Tibial nerve (tissue), 4 donors: ENCODE data around the gene SHKBP1. TPM values are rescaled to one million over a fixed set of nuclear protein-coding genes. Genes with fewer than 3 reads are reported as not detected.

ENCODE experiments used
- DNase-seq, 2 donors: peaks; one replicate each; pipeline ENCODE4 v3.0.0-alpha.2; 2019; ENCODE audit warnings: low spot score in 2 of 2
- H3K27ac ChIP-seq, 4 donors: fragments of 200-600 bp; sonication (generic) in 3 of 4; one replicate each; pipeline ENCODE4 v1.5.1; 2017 to 2019; ENCODE audit warnings: mild to moderate bottlenecking in 1 of 4
- H3K27me3 ChIP-seq, 2 donors: fragments of 200-600 bp; sonication (generic) in 1 of 2; one replicate each; pipeline versions ENCODE4 v1.5.1 to v1.6.0; 2017 to 2019
- H3K36me3 ChIP-seq, 3 donors: fragments of 200-600 bp; sonication (generic); one replicate each; pipeline ENCODE4 v1.5.1; 2018 to 2019
- H3K4me1 ChIP-seq, 4 donors: fragments of 200-600 bp; sonication (generic) in 3 of 4; one replicate each; pipeline ENCODE4 v1.5.1; 2017 to 2019
- H3K4me3 ChIP-seq, 4 donors: fragments of 200-600 bp; sonication (generic) in 3 of 4; one replicate each; pipeline ENCODE4 v1.5.1; 2017 to 2019; ENCODE audit warnings: mild to moderate bottlenecking in 1 of 4, moderate library complexity in 1 of 4
- H3K9me3 ChIP-seq, 4 donors: fragments of 200-600 bp; sonication (generic) in 3 of 4; one replicate each; pipeline ENCODE4 v1.5.1; 2017 to 2019
- EP300 ChIP-seq, 2 donors: sonication (generic); formaldehyde crosslinking; IDR thresholded peaks; one replicate each; pipeline ENCODE4 v1.6.1; 2017; ENCODE audit warnings: antibody characterized with exemption in 2 of 2, mild to moderate bottlenecking in 1 of 2
- POLR2A ChIP-seq, 2 donors: fragments of 450-650 bp; IDR thresholded peaks; one replicate each; pipeline ENCODE4 v1.6.1; 2017; ENCODE audit warnings: antibody characterized with exemption in 2 of 2, mild to moderate bottlenecking in 2 of 2, moderate library complexity in 2 of 2
- WGBS, 2 donors: methylation state at CpG; one replicate each; pipeline ENCODE4 v1.1.5; 2018; 5-methylcytosine and 5-hydroxymethylcytosine counted together
- total RNA-seq, 4 donors: library from RNA; depleted of rRNA; stranded (reverse); fragments of >200 nt; gene quantifications; one replicate each; pipeline ENCODE4 v1.1.0, GENCODE V29; 2016
- TF ChIP-seq, protein P1 (sequence below), 5 experiments: fragments of 200-600 bp in 3 of 5; fragments of 450-650 bp in 2 of 5; sonication (generic) in 3 of 5; IDR thresholded peaks; one replicate each; pipeline ENCODE4 v1.5.1; 2016 to 2019; ENCODE audit warnings: antibody characterized with exemption in 5 of 5, mild to moderate bottlenecking in 3 of 5, moderate library complexity in 2 of 5

Gene SHKBP1, protein sequence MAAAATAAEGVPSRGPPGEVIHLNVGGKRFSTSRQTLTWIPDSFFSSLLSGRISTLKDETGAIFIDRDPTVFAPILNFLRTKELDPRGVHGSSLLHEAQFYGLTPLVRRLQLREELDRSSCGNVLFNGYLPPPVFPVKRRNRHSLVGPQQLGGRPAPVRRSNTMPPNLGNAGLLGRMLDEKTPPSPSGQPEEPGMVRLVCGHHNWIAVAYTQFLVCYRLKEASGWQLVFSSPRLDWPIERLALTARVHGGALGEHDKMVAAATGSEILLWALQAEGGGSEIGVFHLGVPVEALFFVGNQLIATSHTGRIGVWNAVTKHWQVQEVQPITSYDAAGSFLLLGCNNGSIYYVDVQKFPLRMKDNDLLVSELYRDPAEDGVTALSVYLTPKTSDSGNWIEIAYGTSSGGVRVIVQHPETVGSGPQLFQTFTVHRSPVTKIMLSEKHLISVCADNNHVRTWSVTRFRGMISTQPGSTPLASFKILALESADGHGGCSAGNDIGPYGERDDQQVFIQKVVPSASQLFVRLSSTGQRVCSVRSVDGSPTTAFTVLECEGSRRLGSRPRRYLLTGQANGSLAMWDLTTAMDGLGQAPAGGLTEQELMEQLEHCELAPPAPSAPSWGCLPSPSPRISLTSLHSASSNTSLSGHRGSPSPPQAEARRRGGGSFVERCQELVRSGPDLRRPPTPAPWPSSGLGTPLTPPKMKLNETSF
- total RNA-seq, result 100 to 1,000 TPM in 1 of 4 donors, 10 to 100 TPM in 3; 40.8 to 129 (median 51.2) TPM

DNA sequence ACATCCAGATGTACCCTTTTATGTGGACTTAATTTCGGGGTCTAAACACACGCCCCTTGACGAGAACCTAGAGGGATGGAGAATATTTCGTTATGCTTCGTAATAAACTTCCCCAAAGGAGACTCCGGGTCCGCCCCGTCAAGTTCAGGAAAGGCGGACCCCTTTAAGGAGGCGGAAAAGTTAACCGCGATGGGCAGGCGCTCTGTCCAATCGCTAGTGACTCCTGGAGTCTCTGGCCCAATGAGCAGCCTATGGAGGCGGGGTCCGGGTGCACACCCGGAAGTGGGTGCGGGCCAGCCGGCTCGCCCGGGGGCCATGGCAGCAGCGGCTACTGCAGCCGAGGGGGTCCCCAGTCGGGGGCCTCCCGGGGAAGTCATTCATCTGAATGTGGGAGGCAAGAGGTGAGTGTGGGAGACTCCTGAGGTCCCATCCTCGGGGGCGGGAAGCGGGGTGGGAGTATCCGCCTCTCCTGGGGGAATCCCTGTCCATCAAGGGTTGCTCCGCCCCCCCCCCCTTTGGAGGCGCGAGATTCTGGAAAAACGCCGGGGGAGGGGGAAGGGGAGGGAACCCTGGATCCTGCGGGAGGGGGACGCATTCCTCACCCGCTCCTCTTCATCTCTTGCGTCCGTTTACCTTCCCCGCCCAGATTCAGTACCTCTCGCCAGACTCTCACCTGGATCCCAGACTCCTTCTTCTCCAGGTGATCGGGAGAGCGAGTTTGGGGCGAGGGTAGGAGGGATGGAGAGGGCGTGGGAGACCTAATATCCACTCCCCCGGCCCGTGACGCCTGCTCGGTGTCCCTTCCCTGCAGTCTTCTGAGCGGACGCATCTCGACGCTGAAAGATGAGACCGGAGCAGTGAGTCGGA, at the start of gene SHKBP1:
TSS of gene SHKBP1 (plus strand) at position 289 of the 867 bp plus-strand sequence. CDS start at position 316, 27 bp downstream.
- Histone ChIP-seq H3K4me1 (peaks cover 0 to 25% (median 5%) of the 10 kb centered on the region in 4 donors), H3K9me3 (no peaks in the 10 kb centered on the region), H3K27me3 (no peaks in the 10 kb centered on the region), H3K27ac (peak within 1 kb of the TSS; percentile 60 to 88 (median 82)), H3K4me3 (peak within 1 kb of the TSS; percentile 60 to 84 (median 74)), H3K36me3 (peaks cover 0 to 18% (median 3%) of the 10 kb centered on the region in 3 donors)
- DNase-seq, result peak; percentile 89 to 93
- WGBS, 2 donors, result 1% methylated on average over 40 to 41 of the region's 55 CpGs
- TF ChIP-seq, protein P1, sequence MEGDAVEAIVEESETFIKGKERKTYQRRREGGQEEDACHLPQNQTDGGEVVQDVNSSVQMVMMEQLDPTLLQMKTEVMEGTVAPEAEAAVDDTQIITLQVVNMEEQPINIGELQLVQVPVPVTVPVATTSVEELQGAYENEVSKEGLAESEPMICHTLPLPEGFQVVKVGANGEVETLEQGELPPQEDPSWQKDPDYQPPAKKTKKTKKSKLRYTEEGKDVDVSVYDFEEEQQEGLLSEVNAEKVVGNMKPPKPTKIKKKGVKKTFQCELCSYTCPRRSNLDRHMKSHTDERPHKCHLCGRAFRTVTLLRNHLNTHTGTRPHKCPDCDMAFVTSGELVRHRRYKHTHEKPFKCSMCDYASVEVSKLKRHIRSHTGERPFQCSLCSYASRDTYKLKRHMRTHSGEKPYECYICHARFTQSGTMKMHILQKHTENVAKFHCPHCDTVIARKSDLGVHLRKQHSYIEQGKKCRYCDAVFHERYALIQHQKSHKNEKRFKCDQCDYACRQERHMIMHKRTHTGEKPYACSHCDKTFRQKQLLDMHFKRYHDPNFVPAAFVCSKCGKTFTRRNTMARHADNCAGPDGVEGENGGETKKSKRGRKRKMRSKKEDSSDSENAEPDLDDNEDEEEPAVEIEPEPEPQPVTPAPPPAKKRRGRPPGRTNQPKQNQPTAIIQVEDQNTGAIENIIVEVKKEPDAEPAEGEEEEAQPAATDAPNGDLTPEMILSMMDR (IDR thresholded peaks at IDR 0.05), result peak in 2 of 5 experiments; percentile 8 to 41
- peak; percentile 32 to 46 for TF ChIP-seq POLR2A (IDR thresholded peaks at IDR 0.05)
- TF ChIP-seq EP300 (IDR thresholded peaks at IDR 0.05), result peak; percentile 68 to 79

DNA sequence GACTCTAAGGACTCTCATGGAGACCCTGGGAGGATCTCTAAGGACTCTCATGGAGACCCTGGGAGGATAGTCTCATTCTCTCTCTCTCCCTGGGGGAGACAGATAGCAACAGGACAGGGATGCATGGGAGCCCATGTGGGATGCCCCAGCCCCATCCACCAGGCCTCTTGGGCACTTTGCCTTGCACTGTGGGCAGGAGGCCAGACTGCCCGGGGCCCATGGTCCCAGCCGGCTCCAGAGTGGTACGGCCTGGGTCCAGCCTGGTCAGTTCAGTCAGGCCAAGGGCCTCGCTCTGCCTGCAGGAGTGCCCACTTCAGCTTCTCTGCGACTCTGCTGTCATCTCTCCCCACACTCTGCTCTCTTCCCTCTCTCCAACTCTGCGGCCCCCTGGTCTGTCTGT, 48.6 kb upstream of the SHKBP1 start:
- H3K36me3 ChIP-seq, result peaks cover 0 to 1% (median 0%) of the 10 kb centered on the region in 3 donors
- 65 to 82% methylated on average over 6 of the region's 6 CpGs for WGBS, 2 donors
- DNase-seq, result no peak
- no peaks in the 10 kb centered on the region for H3K9me3 ChIP-seq
- H3K27me3 ChIP-seq, result peaks cover 0 to 6% of the 10 kb centered on the region in 2 donors
- TF ChIP-seq EP300 (IDR thresholded peaks at IDR 0.05) (no peak), POLR2A (IDR thresholded peaks at IDR 0.05) (no peak)
- TF ChIP-seq, protein P1 (IDR thresholded peaks at IDR 0.05), result no peak
- no peak overlapping the region for H3K27ac ChIP-seq
- peaks cover 0 to 22% (median 9%) of the 10 kb centered on the region in 4 donors for H3K4me1 ChIP-seq
- H3K4me3 ChIP-seq, result no peak overlapping the region

DNA sequence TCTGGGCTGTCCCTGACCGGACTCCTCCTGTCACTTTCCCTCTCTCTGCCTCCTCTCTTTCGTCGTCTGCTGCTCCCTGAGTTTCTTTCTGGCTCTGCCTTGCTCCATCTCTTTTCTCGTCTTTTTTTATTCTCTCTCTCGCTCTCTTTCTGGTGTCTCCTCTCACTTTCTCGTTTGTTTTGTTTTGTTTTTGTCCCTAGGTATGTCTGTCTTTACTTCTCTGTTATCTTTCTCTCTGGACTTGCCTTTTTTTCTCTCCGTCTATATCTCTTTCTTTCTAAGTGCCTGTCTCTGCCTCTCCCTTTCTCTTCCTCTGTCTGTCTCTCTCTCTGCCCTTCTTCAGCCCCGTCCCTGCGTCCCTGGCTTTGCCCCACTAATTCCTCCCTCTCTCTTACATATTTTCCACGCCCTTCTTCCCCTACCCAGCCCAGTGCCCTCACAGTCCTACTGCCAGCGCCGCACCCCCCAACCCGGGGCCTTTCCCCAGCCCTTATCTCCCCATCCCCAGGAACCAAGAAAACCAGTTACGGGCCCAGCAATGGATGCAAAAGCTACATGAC, 48.1 kb upstream of the SHKBP1 start:
- H3K4me1 ChIP-seq, result peaks cover 0 to 18% (median 9%) of the 10 kb centered on the region in 4 donors
- WGBS, 2 donors, result 68 to 74% methylated on average over 14 of the region's 14 CpGs
- no peaks in the 10 kb centered on the region for H3K9me3 ChIP-seq
- no peak for DNase-seq
- no peak overlapping the region for H3K4me3 ChIP-seq
- peaks cover 0 to 7% (median 0%) of the 10 kb centered on the region in 3 donors for H3K36me3 ChIP-seq
- H3K27ac ChIP-seq, result no peak overlapping the region
- TF ChIP-seq EP300 (IDR thresholded peaks at IDR 0.05) (no peak), POLR2A (IDR thresholded peaks at IDR 0.05) (no peak)
- TF ChIP-seq, protein P1 (IDR thresholded peaks at IDR 0.05), result no peak
- H3K27me3 ChIP-seq, result peaks cover 0 to 6% of the 10 kb centered on the region in 2 donors

DNA sequence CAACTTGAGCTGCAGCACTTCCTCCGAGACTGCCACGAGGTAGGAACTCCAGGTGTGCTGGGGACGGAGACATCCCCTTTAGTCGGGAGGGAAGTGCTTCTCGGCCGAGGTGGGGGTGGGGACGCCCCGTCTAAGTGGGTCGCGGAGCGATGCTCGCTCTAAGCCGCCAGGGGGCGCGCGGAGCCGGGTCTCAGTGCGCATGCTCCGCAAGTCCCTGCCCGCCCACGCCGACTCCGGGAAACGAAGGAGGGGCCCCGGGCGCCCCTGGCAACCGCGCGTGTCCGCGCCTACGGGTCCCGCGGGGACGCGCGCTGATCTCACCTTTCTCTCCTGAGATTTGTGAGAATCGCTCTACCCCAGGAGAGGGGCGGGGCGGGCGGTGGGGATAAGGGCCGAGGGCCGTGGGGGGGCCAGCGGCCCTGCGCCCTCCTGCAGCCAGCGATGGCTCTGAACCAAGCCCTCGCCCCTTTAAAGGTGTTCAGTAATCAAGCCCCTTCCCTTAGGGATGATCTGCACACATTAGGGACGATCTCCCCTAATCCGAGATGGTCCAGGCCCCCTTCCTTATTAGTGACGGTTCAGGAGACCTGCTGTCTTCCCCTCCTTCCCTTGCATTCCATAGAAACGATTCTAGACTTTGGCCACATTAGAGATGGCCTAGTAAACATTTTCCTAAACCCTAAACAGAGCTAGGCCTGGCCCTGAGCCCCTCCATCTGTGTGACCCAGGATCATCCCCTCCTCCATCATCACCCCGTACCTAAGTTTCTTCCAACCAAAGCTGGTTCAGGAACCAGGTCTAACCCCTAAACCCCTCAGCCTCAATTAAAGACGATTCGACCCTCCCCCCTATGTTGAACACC, 47.3 kb upstream of the SHKBP1 start:
- Histone ChIP-seq H3K27ac (peak overlapping the region in 1 of 4 donors; percentile 81), H3K9me3 (peaks cover 0 to 7% (median 0%) of the 10 kb centered on the region in 4 donors), H3K27me3 (peaks cover 0 to 6% of the 10 kb centered on the region in 2 donors), H3K4me1 (peaks cover 0 to 18% (median 9%) of the 10 kb centered on the region in 4 donors), H3K4me3 (peak overlapping the region; percentile 36 to 63 (median 58)), H3K36me3 (peaks cover 0 to 14% (median 0%) of the 10 kb centered on the region in 3 donors)
- peak; percentile 72 to 76 for DNase-seq
- WGBS, 2 donors, result 3 to 7% methylated on average over 21 to 52 of the region's 54 CpGs
- TF ChIP-seq POLR2A (IDR thresholded peaks at IDR 0.05) (no peak), EP300 (IDR thresholded peaks at IDR 0.05) (peak; percentile 38 to 73)
- TF ChIP-seq, protein P1 (IDR thresholded peaks at IDR 0.05), result peak; percentile 97 to 99 (median 98)
